Endodermal cell (in vitro differentiated cells): ENCODE data around the gene CACNA1F. TPM values are rescaled to one million over a fixed set of nuclear protein-coding genes. Genes with fewer than 3 reads are reported as not detected.

Source experiments
- DNase-seq: peaks from one replicate; pipeline ENCODE4 v3.0.0-alpha.2; 2017
- H3K27ac ChIP-seq: 2 replicates; pipeline ENCODE4 v1.5.1; 2013; ENCODE audit warnings: mild to moderate bottlenecking, low read depth, low read length, moderate library complexity
- H3K27me3 ChIP-seq: 2 replicates; pipeline ENCODE4 v1.6.1; 2013; ENCODE audit warnings: mild to moderate bottlenecking, low read length, moderate library complexity; ENCODE audit not compliant: insufficient read depth, control insufficient read depth, poor library complexity, severe bottlenecking
- H3K36me3 ChIP-seq: 2 replicates; pipeline ENCODE4 v1.7.0; 2013; ENCODE audit warnings: mild to moderate bottlenecking, low read length, moderate library complexity; ENCODE audit not compliant: control insufficient read depth, insufficient read depth
- H3K4me1 ChIP-seq: one replicate; pipeline ENCODE4 v1.7.0; 2013; ENCODE audit warnings: low read length; ENCODE audit not compliant: control insufficient read depth, insufficient read depth
- H3K4me3 ChIP-seq: 2 replicates; pipeline ENCODE4 v1.5.1; 2013; ENCODE audit warnings: mild to moderate bottlenecking, low read length, moderate library complexity
- H3K9ac ChIP-seq: 2 replicates; pipeline ENCODE4 v1.6.1; 2013; ENCODE audit warnings: mild to moderate bottlenecking, low read length, moderate library complexity; ENCODE audit not compliant: poor library complexity, severe bottlenecking; ENCODE audit errors: extremely low read depth
- H3K9me3 ChIP-seq: 2 replicates; pipeline ENCODE4 v1.6.1; 2013; ENCODE audit warnings: mild to moderate bottlenecking, low read length, moderate library complexity; ENCODE audit not compliant: control insufficient read depth
- H3K27ac Mint-ChIP-seq: 2 replicates; pipeline ENCODE4 v1.8.0; 2020; ENCODE audit warnings: mixed read lengths
- H3K27me3 Mint-ChIP-seq: 2 replicates; pipeline ENCODE4 v1.8.0; 2021; ENCODE audit warnings: mild to moderate bottlenecking, mixed read lengths; ENCODE audit not compliant: insufficient read depth
- H3K36me3 Mint-ChIP-seq: 2 replicates; pipeline ENCODE4 v1.8.0; 2020; ENCODE audit warnings: low read depth, mixed read lengths
- H3K4me1 Mint-ChIP-seq: 2 replicates; pipeline ENCODE4 v1.8.0; 2020; ENCODE audit warnings: mixed read lengths
- H3K4me3 Mint-ChIP-seq: 2 replicates; pipeline ENCODE4 v1.8.0; 2020; ENCODE audit warnings: mild to moderate bottlenecking, moderate library complexity, mixed read lengths
- H3K9me3 Mint-ChIP-seq: 2 replicates; pipeline ENCODE4 v1.8.0; 2020; ENCODE audit warnings: mild to moderate bottlenecking, mixed read lengths
- WGBS, 2 experiments: methylation state at CpG; one replicate each; pipeline versions ENCODE4 v1.1.5 to v1.1.7; 2013; ENCODE audit warnings: missing lambda C conversion rate in 2 of 2, mixed read lengths in 1 of 2; ENCODE audit not compliant: insufficient coverage in 1 of 2, insufficient read length in 1 of 2; 5-methylcytosine and 5-hydroxymethylcytosine counted together
- total RNA-seq, 2 donors: library from RNA; stranded (reverse); fragmentation: NEBNext Ultra II Directional in 1 of 2; extraction: Animal tissue kit (Norgen Biotek cat#: 25700) in 1 of 2; gene quantifications; 2 replicates in 1 of 2; 3 replicates in 1 of 2; pipeline ENCODE4 v1.2.1, GENCODE V29; 2021
- TF ChIP-seq, protein P1 (sequence below): fragments of 200-600 bp; sonication (generic); conservative IDR thresholded peaks from 2 replicates; pipeline ENCODE4 v1.5.0; 2021; ENCODE audit warnings: antibody characterized with exemption, mild to moderate bottlenecking

Gene CACNA1F
- total RNA-seq, 2 donors from 2014 or later, result 0.42 to 0.70 TPM

DNA sequence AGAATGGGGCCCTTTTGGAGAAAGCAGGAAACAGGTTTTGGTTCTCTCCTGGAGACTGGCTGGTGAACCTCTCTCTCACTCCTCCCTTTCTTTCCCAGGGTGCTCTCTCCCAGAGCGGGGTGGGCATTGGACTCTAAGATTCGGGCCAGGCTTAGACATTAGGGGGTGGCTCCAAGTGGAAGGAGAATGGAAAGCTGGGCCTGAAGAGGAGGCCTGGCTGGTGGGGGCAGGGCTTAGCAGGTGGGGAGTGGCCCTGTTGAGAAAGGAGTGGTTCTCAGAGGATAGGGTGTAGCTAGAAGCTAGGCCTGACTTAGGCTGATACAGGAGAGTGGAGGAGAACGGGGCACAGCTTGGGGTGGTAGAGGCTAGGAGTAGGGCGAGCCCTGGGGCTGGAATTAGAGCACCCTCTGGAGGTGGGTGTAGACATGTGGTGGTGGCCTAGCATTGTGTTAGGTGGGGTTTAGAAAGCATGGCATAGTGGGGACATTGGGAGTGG is 55.8 kb downstream of the CACNA1F start:
- H3K9ac ChIP-seq, result no peak overlapping the region
- Mint-ChIP-seq H3K36me3 (peaks cover 44% of the 10 kb centered on the region), H3K4me3 (no peak overlapping the region), H3K27me3 (peaks cover 11% of the 10 kb centered on the region), H3K9me3 (peaks cover 81% of the 10 kb centered on the region), H3K27ac (no peak overlapping the region), H3K4me1 (no peaks in the 10 kb centered on the region)
- WGBS, 2 experiments, result 88% methylated on average over 4 of the region's 4 CpGs; no CpG with 5 or more reads in 1 of the 2 experiments
- H3K27me3 ChIP-seq, result peaks cover 8% of the 10 kb centered on the region
- H3K36me3 ChIP-seq, result no peaks in the 10 kb centered on the region
- H3K9me3 ChIP-seq, result no peaks in the 10 kb centered on the region
- no peaks in the 10 kb centered on the region for H3K4me1 ChIP-seq
- H3K27ac ChIP-seq, result no peak overlapping the region
- TF ChIP-seq, protein P1, sequence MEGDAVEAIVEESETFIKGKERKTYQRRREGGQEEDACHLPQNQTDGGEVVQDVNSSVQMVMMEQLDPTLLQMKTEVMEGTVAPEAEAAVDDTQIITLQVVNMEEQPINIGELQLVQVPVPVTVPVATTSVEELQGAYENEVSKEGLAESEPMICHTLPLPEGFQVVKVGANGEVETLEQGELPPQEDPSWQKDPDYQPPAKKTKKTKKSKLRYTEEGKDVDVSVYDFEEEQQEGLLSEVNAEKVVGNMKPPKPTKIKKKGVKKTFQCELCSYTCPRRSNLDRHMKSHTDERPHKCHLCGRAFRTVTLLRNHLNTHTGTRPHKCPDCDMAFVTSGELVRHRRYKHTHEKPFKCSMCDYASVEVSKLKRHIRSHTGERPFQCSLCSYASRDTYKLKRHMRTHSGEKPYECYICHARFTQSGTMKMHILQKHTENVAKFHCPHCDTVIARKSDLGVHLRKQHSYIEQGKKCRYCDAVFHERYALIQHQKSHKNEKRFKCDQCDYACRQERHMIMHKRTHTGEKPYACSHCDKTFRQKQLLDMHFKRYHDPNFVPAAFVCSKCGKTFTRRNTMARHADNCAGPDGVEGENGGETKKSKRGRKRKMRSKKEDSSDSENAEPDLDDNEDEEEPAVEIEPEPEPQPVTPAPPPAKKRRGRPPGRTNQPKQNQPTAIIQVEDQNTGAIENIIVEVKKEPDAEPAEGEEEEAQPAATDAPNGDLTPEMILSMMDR, result no peak
- no peak overlapping the region for H3K4me3 ChIP-seq
- no peak for DNase-seq

DNA sequence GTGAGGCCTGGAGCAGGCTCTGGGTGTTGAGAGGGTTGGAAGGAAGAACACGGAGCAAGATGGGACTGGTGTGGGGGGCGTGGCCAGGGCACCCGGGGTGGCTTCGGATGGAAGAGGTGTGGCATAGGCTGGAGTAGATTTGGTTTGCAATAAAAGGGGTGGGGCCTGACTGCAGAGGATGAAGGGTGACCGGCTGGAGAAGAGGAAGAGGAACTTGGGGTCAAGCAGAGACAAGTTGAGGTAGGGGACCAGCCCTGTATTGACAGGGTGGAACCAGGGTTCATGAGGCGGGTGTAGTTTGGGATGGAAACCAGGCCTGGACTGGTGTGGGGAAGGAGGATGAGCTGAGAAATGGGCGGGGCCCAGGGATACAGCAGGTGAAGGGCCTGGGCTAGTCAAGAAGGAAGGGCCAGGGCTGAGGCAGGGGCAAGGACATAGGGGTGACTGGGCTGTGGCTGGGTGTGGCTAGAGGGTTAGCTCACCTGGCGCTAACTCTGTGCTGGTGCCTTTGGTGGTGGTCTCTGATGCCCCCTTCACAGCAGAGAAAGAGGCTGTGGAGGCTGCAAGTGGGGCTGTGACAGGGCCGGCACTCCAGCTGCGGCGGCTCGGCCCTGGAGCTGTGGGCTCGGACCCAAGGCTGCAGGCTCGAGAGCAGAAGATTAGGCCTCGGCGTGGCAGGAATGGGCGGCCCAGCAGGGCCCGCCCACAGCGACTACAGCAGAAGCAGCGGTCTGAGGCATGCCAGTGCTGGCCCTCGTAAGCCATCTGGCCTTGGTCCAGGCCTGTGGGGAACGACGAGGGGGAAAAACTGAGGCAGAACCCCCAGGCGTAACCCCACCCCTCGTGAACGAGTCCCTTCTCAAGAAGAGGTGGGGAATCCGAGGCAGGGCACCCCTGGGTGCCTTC is 56.5 kb downstream of the CACNA1F start:
- peaks cover 41% of the 10 kb centered on the region for H3K36me3 Mint-ChIP-seq
- 90 to 92% methylated on average over 5 to 27 of the region's 27 CpGs for WGBS, 2 experiments
- H3K27ac Mint-ChIP-seq, result no peak overlapping the region
- Histone ChIP-seq H3K9ac (no peak overlapping the region), H3K4me1 (no peaks in the 10 kb centered on the region), H3K9me3 (no peaks in the 10 kb centered on the region), H3K4me3 (no peak overlapping the region), H3K27me3 (peaks cover 15% of the 10 kb centered on the region), H3K27ac (no peak overlapping the region), H3K36me3 (no peaks in the 10 kb centered on the region)
- DNase-seq, result no peak
- no peaks in the 10 kb centered on the region for H3K4me1 Mint-ChIP-seq
- TF ChIP-seq, protein P1, result no peak
- peaks cover 16% of the 10 kb centered on the region for H3K27me3 Mint-ChIP-seq
- H3K9me3 Mint-ChIP-seq, result peaks cover 80% of the 10 kb centered on the region
- H3K4me3 Mint-ChIP-seq, result no peak overlapping the region

DNA sequence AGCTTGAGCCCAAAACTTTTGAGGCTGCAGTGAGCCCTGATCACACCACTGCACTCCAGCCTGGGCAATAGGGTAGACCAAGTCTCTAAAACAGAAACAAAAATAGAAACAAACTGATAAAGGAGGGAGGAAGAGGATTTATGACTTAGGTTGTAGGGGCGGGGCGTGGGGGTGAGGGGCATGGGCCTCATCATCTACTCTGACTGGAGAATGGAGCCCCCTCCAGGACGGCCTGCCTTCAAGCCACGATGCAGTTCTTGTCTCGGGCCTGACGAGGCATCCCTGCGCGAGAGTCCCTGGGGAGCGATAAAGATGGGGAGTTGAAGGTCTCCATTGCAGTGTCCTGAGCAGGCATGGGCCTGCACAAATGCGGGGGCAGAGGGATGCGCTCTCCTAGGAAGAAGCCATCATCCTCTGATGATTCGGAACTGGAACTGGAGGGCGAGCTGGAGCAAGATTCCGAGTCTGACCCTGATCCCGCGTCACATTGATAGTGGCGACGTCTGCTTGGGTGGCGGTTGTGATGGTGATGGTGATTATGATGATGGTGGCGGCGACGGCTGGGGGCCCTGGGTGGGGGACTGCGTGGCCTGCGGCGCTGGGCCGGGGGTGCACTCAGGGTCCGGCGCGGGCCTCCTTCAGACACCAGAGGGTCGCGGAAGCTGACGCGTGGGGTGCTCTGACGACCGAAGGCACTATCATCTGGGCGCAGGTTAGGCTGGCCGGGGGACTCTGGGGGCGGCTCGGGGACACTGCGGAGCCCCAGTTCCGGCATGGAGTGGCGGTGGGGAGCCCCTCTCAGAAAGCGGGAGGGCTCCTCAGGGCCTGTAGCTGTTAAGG is 57.5 kb downstream of the CACNA1F start:
- H3K4me1 ChIP-seq, result no peaks in the 10 kb centered on the region
- H3K4me1 Mint-ChIP-seq, result no peaks in the 10 kb centered on the region
- TF ChIP-seq, protein P1, result no peak
- peaks cover 25% of the 10 kb centered on the region for H3K27me3 ChIP-seq
- no peaks in the 10 kb centered on the region for H3K36me3 ChIP-seq
- no peak overlapping the region for H3K4me3 Mint-ChIP-seq
- peaks cover 26% of the 10 kb centered on the region for H3K27me3 Mint-ChIP-seq
- H3K27ac ChIP-seq, result no peak overlapping the region
- no peak for DNase-seq
- H3K9ac ChIP-seq, result no peak overlapping the region
- H3K27ac Mint-ChIP-seq, result no peak overlapping the region
- no peak overlapping the region for H3K4me3 ChIP-seq
- H3K9me3 Mint-ChIP-seq, result peaks cover 79% of the 10 kb centered on the region
- peaks cover 36% of the 10 kb centered on the region for H3K36me3 Mint-ChIP-seq
- 75 to 93% methylated on average over 4 to 41 of the region's 43 CpGs for WGBS, 2 experiments
- H3K9me3 ChIP-seq, result no peaks in the 10 kb centered on the region
